Measurements from ENCODE around the gene PRH2. TPM values are rescaled to one million over a fixed set of nuclear protein-coding genes. Genes with fewer than 3 reads are reported as not detected.

The PRH2 gene
- total and polyA plus RNA-seq, 2 experiments from 2014 or later, result 0.36 to 0.69 TPM

DNA sequence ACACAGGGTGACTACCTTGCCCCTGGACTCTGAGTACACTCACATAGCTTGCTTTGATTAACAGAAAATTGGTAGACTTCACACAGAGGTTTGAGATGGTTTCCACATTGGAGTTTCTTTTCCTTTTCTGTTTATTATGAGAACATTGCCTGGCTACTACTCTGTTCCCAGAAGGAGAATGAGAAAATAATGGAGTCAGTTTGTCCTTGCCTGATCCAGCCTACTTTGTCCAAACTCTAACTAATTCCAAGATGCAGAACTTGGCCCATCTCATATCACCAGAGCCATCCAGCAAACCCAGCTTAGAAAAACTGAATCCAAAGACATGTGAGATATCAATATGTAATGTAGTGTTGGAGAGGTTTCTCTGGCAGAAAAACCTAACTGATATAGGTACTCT lies 37.3 kb downstream of the PRH2 start (continued):
- TF ChIP-seq, protein P1, sequence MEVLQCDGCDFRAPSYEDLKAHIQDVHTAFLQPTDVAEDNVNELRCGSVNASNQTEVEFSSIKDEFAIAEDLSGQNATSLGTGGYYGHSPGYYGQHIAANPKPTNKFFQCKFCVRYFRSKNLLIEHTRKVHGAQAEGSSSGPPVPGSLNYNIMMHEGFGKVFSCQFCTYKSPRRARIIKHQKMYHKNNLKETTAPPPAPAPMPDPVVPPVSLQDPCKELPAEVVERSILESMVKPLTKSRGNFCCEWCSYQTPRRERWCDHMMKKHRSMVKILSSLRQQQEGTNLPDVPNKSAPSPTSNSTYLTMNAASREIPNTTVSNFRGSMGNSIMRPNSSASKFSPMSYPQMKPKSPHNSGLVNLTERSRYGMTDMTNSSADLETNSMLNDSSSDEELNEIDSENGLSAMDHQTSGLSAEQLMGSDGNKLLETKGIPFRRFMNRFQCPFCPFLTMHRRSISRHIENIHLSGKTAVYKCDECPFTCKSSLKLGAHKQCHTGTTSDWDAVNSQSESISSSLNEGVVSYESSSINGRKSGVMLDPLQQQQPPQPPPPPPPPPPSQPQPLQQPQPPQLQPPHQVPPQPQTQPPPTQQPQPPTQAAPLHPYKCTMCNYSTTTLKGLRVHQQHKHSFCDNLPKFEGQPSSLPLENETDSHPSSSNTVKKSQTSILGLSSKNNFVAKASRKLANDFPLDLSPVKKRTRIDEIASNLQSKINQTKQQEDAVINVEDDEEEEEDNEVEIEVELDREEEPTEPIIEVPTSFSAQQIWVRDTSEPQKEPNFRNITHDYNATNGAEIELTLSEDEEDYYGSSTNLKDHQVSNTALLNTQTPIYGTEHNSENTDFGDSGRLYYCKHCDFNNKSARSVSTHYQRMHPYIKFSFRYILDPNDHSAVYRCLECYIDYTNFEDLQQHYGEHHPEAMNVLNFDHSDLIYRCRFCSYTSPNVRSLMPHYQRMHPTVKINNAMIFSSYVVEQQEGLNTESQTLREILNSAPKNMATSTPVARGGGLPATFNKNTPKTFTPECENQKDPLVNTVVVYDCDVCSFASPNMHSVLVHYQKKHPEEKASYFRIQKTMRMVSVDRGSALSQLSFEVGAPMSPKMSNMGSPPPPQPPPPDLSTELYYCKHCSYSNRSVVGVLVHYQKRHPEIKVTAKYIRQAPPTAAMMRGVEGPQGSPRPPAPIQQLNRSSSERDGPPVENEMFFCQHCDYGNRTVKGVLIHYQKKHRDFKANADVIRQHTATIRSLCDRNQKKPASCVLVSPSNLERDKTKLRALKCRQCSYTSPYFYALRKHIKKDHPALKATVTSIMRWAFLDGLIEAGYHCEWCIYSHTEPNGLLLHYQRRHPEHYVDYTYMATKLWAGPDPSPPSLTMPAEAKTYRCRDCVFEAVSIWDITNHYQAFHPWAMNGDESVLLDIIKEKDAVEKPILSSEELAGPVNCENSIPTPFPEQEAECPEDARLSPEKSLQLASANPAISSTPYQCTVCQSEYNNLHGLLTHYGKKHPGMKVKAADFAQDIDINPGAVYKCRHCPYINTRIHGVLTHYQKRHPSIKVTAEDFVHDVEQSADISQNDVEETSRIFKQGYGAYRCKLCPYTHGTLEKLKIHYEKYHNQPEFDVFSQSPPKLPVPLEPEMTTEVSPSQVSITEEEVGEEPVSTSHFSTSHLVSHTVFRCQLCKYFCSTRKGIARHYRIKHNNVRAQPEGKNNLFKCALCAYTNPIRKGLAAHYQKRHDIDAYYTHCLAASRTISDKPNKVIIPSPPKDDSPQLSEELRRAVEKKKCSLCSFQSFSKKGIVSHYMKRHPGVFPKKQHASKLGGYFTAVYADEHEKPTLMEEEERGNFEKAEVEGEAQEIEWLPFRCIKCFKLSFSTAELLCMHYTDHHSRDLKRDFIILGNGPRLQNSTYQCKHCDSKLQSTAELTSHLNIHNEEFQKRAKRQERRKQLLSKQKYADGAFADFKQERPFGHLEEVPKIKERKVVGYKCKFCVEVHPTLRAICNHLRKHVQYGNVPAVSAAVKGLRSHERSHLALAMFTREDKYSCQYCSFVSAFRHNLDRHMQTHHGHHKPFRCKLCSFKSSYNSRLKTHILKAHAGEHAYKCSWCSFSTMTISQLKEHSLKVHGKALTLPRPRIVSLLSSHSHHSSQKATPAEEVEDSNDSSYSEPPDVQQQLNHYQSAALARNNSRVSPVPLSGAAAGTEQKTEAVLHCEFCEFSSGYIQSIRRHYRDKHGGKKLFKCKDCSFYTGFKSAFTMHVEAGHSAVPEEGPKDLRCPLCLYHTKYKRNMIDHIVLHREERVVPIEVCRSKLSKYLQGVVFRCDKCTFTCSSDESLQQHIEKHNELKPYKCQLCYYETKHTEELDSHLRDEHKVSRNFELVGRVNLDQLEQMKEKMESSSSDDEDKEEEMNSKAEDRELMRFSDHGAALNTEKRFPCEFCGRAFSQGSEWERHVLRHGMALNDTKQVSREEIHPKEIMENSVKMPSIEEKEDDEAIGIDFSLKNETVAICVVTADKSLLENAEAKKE (CRISPR knock-in tag; IDR thresholded peaks at IDR 0.05), result no peak

DNA sequence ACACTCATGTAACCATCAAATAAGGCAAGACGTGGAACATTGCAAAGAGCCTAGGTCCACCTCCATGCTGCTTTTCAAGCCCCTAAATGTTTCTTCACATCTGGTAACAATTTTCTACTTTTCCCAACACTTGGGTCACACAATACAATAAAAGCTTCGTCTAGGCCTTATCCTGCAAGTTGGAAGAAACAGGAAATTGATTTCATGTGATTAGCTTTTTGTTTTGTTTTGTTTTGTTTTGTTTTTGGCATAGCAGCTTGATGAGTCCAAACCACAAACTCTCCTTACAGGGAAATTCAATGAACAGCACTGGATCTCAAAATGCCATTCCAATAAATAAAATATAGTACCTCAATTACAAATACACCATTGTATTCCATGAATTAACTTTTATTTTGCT lies 38.4 kb downstream of the PRH2 start:
- Mint-ChIP-seq H3K36me3 (ENCODE audit: low read depth) (peaks cover 5% of the 10 kb centered on the region; the same call in 2 of the 3 replicates), H3K27ac (no peak overlapping the region), H3K4me3 (no peak overlapping the region), H3K9me3 (peaks cover 4% of the 10 kb centered on the region; the same call in 1 of the 3 replicates), H3K27me3 (ENCODE audit: insufficient read depth, low read depth, poor library complexity) (peaks cover 1% of the 10 kb centered on the region), H3K4me1 (no peaks in the 10 kb centered on the region)
- Histone ChIP-seq H3F3A (replicated peaks; ENCODE audit: low read depth) (no peaks in the 10 kb centered on the region), H3K4me2 (no peak overlapping the region), H3K4me1 (ENCODE audit: insufficient read depth) (no peaks in the 10 kb centered on the region), H2AFZ (no peak overlapping the region), H3K79me2 (replicated peaks; ENCODE audit: insufficient read depth) (no peaks in the 10 kb centered on the region), H3K27ac (ENCODE audit: low read depth) (no peak overlapping the region), H3K4me3 (no peak overlapping the region), H3K36me3 (ENCODE audit: insufficient read depth) (no peaks in the 10 kb centered on the region), H3K27me3 (ENCODE audit: insufficient read depth) (no peaks in the 10 kb centered on the region), H4K20me1 (replicated peaks; ENCODE audit: insufficient read depth) (no peaks in the 10 kb centered on the region), H3K9me2 (ENCODE audit: insufficient read depth) (no peaks in the 10 kb centered on the region)
- DNase-seq (ENCODE audit: low spot score), result no peak
- ATAC-seq, result no peak
- TF ChIP-seq JUNB (IDR thresholded peaks at IDR 0.05; ENCODE audit: unreplicated experiment) (no peak), POLR2AphosphoS5 (IDR thresholded peaks at IDR 0.05; ENCODE audit: low read depth) (no peak)

DNA sequence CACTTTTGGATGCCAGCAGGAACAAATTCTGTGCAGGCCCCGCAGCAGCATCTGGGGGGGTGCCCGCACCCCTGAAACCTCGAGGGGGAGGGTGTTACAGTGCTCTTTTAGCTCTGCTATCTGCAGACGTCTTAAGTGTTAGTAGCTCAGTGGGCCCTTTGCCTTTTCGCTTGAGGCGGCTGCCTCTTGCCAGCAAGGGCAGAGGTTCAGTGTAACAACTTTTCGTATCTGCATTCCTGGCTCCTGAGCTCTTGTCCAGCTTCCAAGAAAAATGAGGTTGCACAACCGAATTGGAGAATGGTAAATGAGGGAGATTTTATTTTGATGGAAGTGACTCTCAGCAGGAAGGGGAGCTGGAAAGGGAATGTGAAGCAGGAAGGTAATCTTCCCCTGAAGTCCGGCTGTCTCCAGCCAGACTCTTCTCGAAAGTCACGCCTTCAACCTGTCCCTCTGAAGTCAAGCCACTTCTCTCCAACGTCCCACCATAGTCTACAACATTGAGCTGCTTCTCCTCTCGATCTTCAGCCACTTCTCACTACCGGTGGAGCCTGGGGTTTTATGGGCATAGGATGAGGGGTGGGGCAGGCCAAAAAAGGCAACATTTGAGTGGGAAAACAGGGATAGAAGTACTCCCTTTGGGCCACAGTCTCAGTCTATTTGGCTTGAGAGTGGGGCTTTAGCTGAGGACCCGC lies 39.9 kb downstream of the PRH2 start:
- no peak overlapping the region for H3K4me2 ChIP-seq
- H3K36me3 ChIP-seq (ENCODE audit: insufficient read depth), result no peaks in the 10 kb centered on the region
- H2AFZ ChIP-seq, result no peak overlapping the region
- H3K9me3 Mint-ChIP-seq, result peaks cover 4% of the 10 kb centered on the region; the same call in 1 of the 3 replicates
- H3K27ac Mint-ChIP-seq, result no peak overlapping the region
- no peaks in the 10 kb centered on the region for H3K4me1 ChIP-seq (ENCODE audit: insufficient read depth)
- H3K36me3 Mint-ChIP-seq (ENCODE audit: low read depth), result peaks cover 5% of the 10 kb centered on the region; the same call in 2 of the 3 replicates
- H4K20me1 ChIP-seq (replicated peaks; ENCODE audit: insufficient read depth), result no peaks in the 10 kb centered on the region
- H3K4me3 ChIP-seq, result no peak overlapping the region
- no peaks in the 10 kb centered on the region for H3F3A ChIP-seq (replicated peaks; ENCODE audit: low read depth)
- ATAC-seq (no peak), DNase-seq (ENCODE audit: low spot score) (no peak)
- no peak overlapping the region for H3K27ac ChIP-seq (ENCODE audit: low read depth)
- H3K4me3 Mint-ChIP-seq, result no peak overlapping the region
- H3K9me2 ChIP-seq (ENCODE audit: insufficient read depth), result no peaks in the 10 kb centered on the region
- H3K4me1 Mint-ChIP-seq, result no peaks in the 10 kb centered on the region
- H3K79me2 ChIP-seq (replicated peaks; ENCODE audit: insufficient read depth), result no peaks in the 10 kb centered on the region
- H3K27me3 Mint-ChIP-seq (ENCODE audit: insufficient read depth, low read depth, poor library complexity), result peaks cover 1% of the 10 kb centered on the region
- H3K27me3 ChIP-seq (ENCODE audit: insufficient read depth), result no peaks in the 10 kb centered on the region
- TF ChIP-seq CREB1 (CRISPR knock-in tag; IDR thresholded peaks at IDR 0.05; ENCODE audit: low read depth) (no peak), NANOG (IDR thresholded peaks at IDR 0.05; ENCODE audit: borderline replicate concordance) (no peak), STAT1 (IDR thresholded peaks at IDR 0.05; ENCODE audit: unreplicated experiment) (no peak), EZH2phosphoT487 (IDR thresholded peaks at IDR 0.05; ENCODE audit: unreplicated experiment) (no peak), JUNB (IDR thresholded peaks at IDR 0.05; ENCODE audit: unreplicated experiment) (no peak)
- TF ChIP-seq, protein P2, sequence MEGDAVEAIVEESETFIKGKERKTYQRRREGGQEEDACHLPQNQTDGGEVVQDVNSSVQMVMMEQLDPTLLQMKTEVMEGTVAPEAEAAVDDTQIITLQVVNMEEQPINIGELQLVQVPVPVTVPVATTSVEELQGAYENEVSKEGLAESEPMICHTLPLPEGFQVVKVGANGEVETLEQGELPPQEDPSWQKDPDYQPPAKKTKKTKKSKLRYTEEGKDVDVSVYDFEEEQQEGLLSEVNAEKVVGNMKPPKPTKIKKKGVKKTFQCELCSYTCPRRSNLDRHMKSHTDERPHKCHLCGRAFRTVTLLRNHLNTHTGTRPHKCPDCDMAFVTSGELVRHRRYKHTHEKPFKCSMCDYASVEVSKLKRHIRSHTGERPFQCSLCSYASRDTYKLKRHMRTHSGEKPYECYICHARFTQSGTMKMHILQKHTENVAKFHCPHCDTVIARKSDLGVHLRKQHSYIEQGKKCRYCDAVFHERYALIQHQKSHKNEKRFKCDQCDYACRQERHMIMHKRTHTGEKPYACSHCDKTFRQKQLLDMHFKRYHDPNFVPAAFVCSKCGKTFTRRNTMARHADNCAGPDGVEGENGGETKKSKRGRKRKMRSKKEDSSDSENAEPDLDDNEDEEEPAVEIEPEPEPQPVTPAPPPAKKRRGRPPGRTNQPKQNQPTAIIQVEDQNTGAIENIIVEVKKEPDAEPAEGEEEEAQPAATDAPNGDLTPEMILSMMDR (conservative IDR thresholded peaks at IDR 0.05; ENCODE audit: low read depth in 2 of 2), result no peak
- TF ChIP-seq, protein P3, sequence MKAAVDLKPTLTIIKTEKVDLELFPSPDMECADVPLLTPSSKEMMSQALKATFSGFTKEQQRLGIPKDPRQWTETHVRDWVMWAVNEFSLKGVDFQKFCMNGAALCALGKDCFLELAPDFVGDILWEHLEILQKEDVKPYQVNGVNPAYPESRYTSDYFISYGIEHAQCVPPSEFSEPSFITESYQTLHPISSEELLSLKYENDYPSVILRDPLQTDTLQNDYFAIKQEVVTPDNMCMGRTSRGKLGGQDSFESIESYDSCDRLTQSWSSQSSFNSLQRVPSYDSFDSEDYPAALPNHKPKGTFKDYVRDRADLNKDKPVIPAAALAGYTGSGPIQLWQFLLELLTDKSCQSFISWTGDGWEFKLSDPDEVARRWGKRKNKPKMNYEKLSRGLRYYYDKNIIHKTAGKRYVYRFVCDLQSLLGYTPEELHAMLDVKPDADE (IDR thresholded peaks at IDR 0.05), result no peak

Measured in GM23338 (cell line).